Testis (tissue), 3 donors: ENCODE measurements around the gene DDX49. TPM values are rescaled to one million over a fixed set of nuclear protein-coding genes. Genes with fewer than 3 reads are reported as not detected.

Experiments
- DNase-seq: peaks from one replicate; pipeline ENCODE4 v3.0.0-alpha.2; 2019
- H3K27ac ChIP-seq, 2 donors: fragments of 200-600 bp; sonication (generic); one replicate each; pipeline ENCODE4 v1.5.1; 2019
- H3K27me3 ChIP-seq: fragments of 200-600 bp; sonication (generic); one replicate; pipeline ENCODE4 v1.5.1; 2019
- H3K36me3 ChIP-seq: fragments of 200-600 bp; sonication (generic); one replicate; pipeline ENCODE4 v1.5.1; 2017; ENCODE audit warnings: low read depth; ENCODE audit errors: missing control alignments
- H3K4me1 ChIP-seq: fragments of 200-600 bp; sonication (generic); one replicate; pipeline ENCODE4 v1.5.1; 2019
- H3K4me3 ChIP-seq, 2 donors: fragments of 200-600 bp; sonication (generic); one replicate each; pipeline ENCODE4 v1.5.1; 2017 to 2019
- H3K9me3 ChIP-seq: fragments of 200-600 bp; sonication (generic); one replicate; pipeline ENCODE4 v1.5.1; 2017
- POLR2A ChIP-seq: fragments of 450-650 bp; IDR thresholded peaks from one replicate; pipeline ENCODE4 v1.6.1; 2017; ENCODE audit warnings: antibody characterized with exemption, mild to moderate bottlenecking, moderate library complexity
- WGBS, 2 donors: methylation state at CpG; one replicate each; pipeline ENCODE4 v1.1.5; 2018; 5-methylcytosine and 5-hydroxymethylcytosine counted together
- intact Hi-C: fragments of 100-400 bp; cut with DNase I; formaldehyde crosslinking; loops from one replicate; pipeline ENCODE4 v1.15.1; 2023; ENCODE audit warnings: low total_unique reads
- polyA plus RNA-seq: library from polyadenylated mRNA; stranded (reverse); fragments of 350-450 nt; fragmentation: Illumina TruSeq; extraction: RNeasy Lipid Tissue Mini Kit (QIAGEN cat#74804); gene quantifications from one replicate; pipeline ENCODE4 v1.2.3, GENCODE V29; 2014; ENCODE audit warnings: low read depth, low replicate concordance; ENCODE audit not compliant: insufficient read depth
- total RNA-seq, 2 donors: library from RNA; depleted of rRNA; stranded (reverse); fragments of >200 nt; gene quantifications; one replicate each; pipeline ENCODE4 v1.2.3, GENCODE V29; 2016
- TF ChIP-seq, protein P1 (sequence below), 3 experiments: fragments of 450-650 bp in 2 of 3; fragments of 200-600 bp in 1 of 3; sonication (generic) in 1 of 3; IDR thresholded peaks; one replicate each; pipeline ENCODE4 v1.5.1; 2016 to 2019; ENCODE audit warnings: antibody characterized with exemption in 3 of 3, mild to moderate bottlenecking in 2 of 3, moderate library complexity in 1 of 3

Gene DDX49
- total and polyA plus RNA-seq, 3 donors from 2014 or later, result 65.6 to 95.6 (median 84.8) TPM

GRCh38 chr19:18879579-18880373, 39.7 kb upstream of the DDX49 start:
- no peak overlapping the region for H3K4me3 ChIP-seq
- no peak overlapping the region for H3K27ac ChIP-seq
- intact Hi-C loops, result no loop called here
- H3K4me1 ChIP-seq, result no peaks in the 10 kb centered on the region
- DNase-seq, result peak; percentile 67
- 65 to 70% methylated on average over 13 of the region's 13 CpGs for WGBS, 2 donors
- H3K9me3 ChIP-seq, result no peaks in the 10 kb centered on the region
- no peaks in the 10 kb centered on the region for H3K27me3 ChIP-seq
- TF ChIP-seq POLR2A, result no peak
- TF ChIP-seq, protein P1, sequence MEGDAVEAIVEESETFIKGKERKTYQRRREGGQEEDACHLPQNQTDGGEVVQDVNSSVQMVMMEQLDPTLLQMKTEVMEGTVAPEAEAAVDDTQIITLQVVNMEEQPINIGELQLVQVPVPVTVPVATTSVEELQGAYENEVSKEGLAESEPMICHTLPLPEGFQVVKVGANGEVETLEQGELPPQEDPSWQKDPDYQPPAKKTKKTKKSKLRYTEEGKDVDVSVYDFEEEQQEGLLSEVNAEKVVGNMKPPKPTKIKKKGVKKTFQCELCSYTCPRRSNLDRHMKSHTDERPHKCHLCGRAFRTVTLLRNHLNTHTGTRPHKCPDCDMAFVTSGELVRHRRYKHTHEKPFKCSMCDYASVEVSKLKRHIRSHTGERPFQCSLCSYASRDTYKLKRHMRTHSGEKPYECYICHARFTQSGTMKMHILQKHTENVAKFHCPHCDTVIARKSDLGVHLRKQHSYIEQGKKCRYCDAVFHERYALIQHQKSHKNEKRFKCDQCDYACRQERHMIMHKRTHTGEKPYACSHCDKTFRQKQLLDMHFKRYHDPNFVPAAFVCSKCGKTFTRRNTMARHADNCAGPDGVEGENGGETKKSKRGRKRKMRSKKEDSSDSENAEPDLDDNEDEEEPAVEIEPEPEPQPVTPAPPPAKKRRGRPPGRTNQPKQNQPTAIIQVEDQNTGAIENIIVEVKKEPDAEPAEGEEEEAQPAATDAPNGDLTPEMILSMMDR (IDR thresholded peaks at IDR 0.05), result no peak
- H3K36me3 ChIP-seq, result no peaks in the 10 kb centered on the region

DNA sequence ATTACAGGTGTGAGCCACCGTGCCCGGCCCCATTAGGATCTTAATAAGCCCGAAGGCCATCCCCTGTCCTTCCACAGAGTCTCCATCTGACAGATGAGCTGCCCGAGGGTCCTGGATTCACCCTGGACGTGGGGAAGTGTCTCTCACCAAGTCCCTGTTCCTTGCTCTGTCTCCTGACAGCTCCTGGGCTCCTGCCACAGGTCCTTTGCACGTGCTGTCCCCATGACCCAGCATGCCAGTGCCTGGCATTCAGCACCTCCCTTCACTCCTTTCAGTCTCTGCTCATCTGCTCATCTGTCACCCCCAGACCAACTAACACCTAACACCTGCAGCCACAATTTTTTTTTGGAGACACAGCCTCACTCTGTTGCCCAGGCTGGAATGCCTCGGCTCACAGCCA, 38.0 kb upstream of the DDX49 start:
- no peak for DNase-seq
- WGBS, 2 donors, result 92 to 94% methylated on average over 4 to 7 of the region's 7 CpGs
- Histone ChIP-seq H3K4me3 (no peak overlapping the region), H3K9me3 (no peaks in the 10 kb centered on the region), H3K27me3 (no peaks in the 10 kb centered on the region), H3K36me3 (no peaks in the 10 kb centered on the region), H3K27ac (no peak overlapping the region), H3K4me1 (no peaks in the 10 kb centered on the region)
- intact Hi-C loops, result no loop called here
- TF ChIP-seq POLR2A, result no peak
- TF ChIP-seq, protein P1 (IDR thresholded peaks at IDR 0.05), result no peak

DNA sequence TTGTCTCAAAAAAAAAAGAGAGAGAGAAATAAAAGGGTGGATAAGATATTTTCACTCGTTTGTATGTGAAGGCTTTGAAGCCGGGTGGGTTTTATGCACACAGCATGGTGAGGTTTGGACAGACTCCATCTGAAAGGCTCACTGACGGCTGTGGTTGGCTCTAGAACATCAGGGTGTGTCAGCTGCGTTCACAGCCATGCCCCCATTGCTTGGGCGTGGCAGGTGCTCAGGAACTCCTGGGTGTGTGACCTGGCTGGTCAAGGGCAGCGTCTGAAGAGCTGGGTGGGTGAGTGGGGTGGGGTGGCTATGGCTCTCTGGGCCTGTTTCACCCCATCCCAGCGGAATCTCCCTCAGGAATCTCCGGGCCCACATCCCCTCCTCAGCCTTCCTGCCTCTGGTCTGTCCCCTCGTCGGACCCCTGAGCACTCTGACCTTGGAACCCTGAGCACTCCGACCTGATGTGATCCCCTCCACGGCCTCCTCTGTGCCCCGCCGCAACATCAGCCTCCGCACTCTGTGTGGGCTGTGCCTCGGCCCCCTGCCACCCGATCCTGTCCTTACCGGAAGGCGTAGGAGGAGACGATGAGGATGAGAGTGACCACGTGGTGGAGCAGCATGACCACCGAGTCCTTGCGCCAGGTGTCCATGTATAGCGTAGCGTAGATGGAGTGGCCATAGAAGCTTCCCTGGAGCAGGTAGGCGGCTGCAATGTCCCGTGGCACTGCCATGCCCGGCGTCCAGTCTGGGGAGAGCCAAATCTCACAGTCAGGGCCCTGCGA, 35.8 kb upstream of the DDX49 start:
- no peaks in the 10 kb centered on the region for H3K36me3 ChIP-seq

GRCh38 chr19:18886972-18887371, 32.5 kb upstream of the DDX49 start:
- H3K27me3 ChIP-seq, result no peaks in the 10 kb centered on the region
- no peaks in the 10 kb centered on the region for H3K9me3 ChIP-seq
- intact Hi-C loops, result no loop called here
- WGBS, 2 donors, result 90 to 94% methylated on average over 4 of the region's 4 CpGs
- no peak overlapping the region for H3K27ac ChIP-seq
- TF ChIP-seq POLR2A, result no peak
- TF ChIP-seq, protein P1 (IDR thresholded peaks at IDR 0.05), result no peak
- no peak overlapping the region for H3K4me3 ChIP-seq
- no peak for DNase-seq
- H3K4me1 ChIP-seq, result no peaks in the 10 kb centered on the region
- no peaks in the 10 kb centered on the region for H3K36me3 ChIP-seq

More for the DNA sequence above, 35.8 kb upstream of the DDX49 start:
- Histone ChIP-seq H3K27ac (no peak overlapping the region), H3K27me3 (no peaks in the 10 kb centered on the region), H3K9me3 (no peaks in the 10 kb centered on the region), H3K4me3 (no peak overlapping the region), H3K4me1 (no peaks in the 10 kb centered on the region)
- no peak for DNase-seq
- TF ChIP-seq POLR2A, result no peak
- TF ChIP-seq, protein P1 (IDR thresholded peaks at IDR 0.05), result no peak
- intact Hi-C loops, result no loop called here
- WGBS, 2 donors, result 72 to 85% methylated on average over 30 of the region's 30 CpGs
